ENCODE data around the gene SMIM10.
"Not testable (repeated sequence)": the region's sequence is repeated elsewhere in the genome, so short reads cannot be mapped to it uniquely, and the experiment has no call there.

DNA sequence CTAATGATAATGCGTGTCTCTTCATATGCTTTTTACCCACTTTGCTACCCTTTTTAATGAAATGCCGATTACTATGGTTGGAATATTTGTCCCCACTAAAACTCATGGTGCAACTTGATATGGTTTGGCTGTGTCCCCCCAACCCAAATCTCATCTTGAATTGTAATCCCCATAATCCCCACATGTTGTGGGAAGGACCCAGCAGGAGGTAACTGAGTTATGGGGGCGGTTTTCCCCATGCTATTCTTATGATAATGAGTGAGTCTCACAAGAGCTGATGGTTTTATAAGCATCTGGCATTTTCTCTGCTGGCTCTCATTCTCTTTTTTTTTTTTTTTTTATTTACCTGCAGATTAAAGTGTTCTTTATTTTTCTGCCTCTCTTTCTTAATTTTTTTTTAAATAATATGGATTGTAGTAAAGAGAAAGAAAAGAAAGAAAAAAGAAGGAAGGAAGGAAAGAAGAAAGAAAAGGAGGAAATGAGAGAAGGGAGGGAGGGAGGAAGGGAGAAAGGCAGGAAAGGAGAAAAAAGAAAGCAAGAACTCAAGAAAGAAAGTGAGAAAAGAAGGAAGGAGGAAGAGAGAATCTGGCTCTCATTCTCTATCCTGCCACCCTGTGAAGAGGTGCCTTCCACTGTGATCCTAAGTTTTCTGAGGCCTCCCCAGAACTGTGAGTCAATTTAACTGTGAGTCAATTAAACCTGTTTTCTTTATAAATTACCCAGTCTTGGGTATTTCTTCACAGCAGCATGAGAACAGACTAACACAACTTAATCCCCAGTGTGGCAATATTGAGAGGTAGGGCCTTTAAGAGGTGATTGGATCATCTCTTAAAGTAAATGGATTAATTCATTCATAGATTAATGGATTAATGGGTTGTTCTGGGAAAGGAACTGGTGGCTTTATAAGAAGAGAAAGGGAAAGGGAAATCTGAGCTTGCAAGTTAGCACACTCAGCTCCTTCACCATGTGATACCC lies 50.6 kb downstream of the SMIM10 start:
- TF ChIP-seq POLR2A, CTCF (IDR thresholded peaks at IDR 0.05): not testable (repeated sequence)
